GM18499 (cell line): ENCODE results near the gene ARID3A.
"Not testable (repeated sequence)": the region's sequence is repeated elsewhere in the genome, so short reads cannot be mapped to it uniquely, and the experiment has no call there.

Experiments used
- ATAC-seq: cut with Tn5 transposase; IDR thresholded peaks from one replicate; pipeline ENCODE4 v1.9.1; 2021; ENCODE audit warnings: moderate number of reproducible peaks; ENCODE audit not compliant: insufficient read depth, unreplicated experiment

ARID3A gene

GRCh38 chr19:957578-957977 lies 31.7 kb downstream of the ARID3A start:
- ATAC-seq, result not testable (repeated sequence)

GRCh38 chr19:958967-959855 lies 33.4 kb downstream of the ARID3A start:
- ATAC-seq, result no peak

- ATAC-seq, result no peak
Observed at GRCh38 chr19:960020-960419, 34.2 kb downstream of the ARID3A start.

GRCh38 chr19:960601-960938 lies 34.7 kb downstream of the ARID3A start:
- ATAC-seq, result no peak

- no peak for ATAC-seq
Observed at GRCh38 chr19:961866-962620, 36.2 kb downstream of the ARID3A start.

- ATAC-seq, result no peak
Observed at GRCh38 chr19:962683-963400, 37.0 kb downstream of the ARID3A start.

GRCh38 chr19:963486-963951 lies 37.7 kb downstream of the ARID3A start:
- ATAC-seq, result no peak

- ATAC-seq, result no peak
Observed at GRCh38 chr19:964116-964520, 38.3 kb downstream of the ARID3A start.

GRCh38 chr19:964761-965694 lies 39.2 kb downstream of the ARID3A start:
- no peak for ATAC-seq

- no peak for ATAC-seq
Observed at GRCh38 chr19:966485-967088, 40.8 kb downstream of the ARID3A start.

- no peak for ATAC-seq
Observed at GRCh38 chr19:970695-971094, 44.9 kb downstream of the ARID3A start.

- ATAC-seq, result no peak
Observed at GRCh38 chr19:971795-972194, 46.0 kb downstream of the ARID3A start.

GRCh38 chr19:972281-972680 lies 46.4 kb downstream of the ARID3A start:
- ATAC-seq, result no peak

GRCh38 chr19:973726-974563 lies 48.1 kb downstream of the ARID3A start:
- no peak for ATAC-seq

GRCh38 chr19:974564-975257 lies 48.9 kb downstream of the ARID3A start:
- ATAC-seq, result no peak

GRCh38 chr19:976476-976875 lies 50.6 kb downstream of the ARID3A start:
- no peak for ATAC-seq

- no peak for ATAC-seq
Observed at GRCh38 chr19:977058-977464, 51.2 kb downstream of the ARID3A start.

- no peak for ATAC-seq
Observed at GRCh38 chr19:979318-979741, 53.5 kb downstream of the ARID3A start.
